DMS79 treated with DMSO at 0.1 percent for 48 hours (cell line): ENCODE results near the gene SPNS2.

ENCODE experiments used
- DNase-seq: peaks from one replicate; lab custom pipeline; 2025; lab: John Stamatoyannopoulos, UW

Gene SPNS2

DNA sequence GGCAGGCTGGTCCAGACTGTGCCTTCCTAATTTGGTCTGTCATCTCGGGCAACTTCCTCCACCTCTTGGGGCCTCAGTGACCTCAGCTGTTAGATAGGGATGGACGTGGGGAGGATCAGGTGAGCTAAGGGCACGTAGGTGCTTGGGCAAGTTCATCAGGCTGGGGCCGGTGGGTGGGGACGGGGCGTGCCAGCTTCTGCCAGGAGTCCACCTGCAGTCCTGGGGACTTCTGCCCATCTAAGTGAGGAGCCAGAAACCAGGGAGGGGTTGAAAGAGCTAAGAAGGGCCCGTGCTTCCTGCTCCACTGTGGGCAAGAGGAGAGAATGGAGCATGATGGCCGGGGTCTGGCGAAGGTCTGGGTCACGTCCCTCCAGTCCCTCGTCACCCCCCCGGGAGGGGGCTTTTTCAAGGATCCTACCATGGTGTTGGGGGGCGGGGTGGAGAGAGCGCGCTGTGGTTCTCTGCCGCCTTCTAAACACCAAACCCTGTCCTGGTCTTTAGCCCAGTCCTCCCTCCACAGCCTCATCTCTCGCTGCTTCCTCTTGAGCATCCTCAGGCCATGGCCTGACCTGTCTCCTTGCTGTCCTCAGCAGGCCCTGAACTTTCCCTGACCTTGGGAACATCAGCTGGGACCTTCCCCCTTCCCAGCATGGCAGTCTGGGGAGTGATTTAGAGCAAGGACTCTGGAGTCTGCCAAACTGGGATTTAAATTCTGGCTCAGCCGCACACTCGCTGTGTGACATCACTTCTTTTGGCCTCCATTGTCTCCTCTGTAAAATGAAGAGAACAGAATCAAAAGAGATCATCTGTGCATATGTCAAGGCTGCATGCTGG, 21.6 kb downstream of the SPNS2 start:
- DNase-seq, result no peak

DNA sequence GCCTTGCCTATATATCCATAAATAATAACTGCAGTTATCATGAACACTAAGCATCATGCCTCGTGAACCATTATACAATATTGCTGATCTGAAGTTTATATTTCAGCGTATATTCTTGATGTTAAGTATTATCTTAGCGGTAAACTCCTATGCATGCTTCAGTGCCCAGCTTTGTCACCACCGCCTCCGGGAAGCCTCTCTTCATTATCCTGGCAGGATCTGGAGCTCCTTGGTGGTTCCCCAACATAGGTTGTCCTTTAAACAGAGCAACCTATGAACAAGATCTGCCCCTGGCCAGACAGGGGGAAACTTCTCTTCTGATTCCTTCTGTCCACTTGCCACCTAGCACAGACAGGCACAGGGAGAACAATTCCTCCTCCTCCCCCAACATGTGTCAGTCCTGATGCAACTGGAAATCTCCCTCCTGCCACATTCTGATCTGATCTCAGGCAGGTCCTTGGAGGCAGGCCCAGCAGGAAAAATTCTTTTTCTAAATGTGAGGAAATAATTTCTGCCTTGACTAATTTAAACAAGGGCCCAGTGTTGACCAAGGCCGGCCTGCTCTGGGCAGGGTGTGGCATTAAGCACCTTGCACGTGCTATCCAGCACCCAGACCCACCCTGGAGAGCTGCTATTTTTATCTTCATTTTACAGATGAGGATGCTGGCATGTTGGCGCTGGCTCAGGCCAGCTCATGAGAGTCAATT, 22.4 kb downstream of the SPNS2 start:
- DNase-seq, result no peak

DNA sequence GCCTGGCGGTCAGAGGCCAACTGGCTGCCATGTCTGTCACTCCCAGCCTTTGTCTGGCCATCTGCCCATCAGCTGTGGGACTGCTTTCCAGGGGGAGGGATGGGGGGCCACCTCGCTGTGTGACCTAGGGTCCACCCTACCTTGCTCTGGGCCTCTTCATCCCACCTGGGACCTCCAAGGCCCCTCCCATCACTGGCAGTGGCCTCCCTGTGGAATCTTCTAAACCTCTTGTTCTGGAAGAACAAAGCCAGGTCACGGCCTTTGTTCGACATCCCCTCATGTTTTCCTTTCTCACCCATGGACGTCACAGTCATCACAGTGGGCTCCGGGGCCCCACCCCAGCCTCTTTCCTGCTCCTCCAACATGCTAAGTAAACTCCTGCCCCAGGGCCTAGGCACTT, 24.0 kb downstream of the SPNS2 start:
- DNase-seq, result no peak

DNA sequence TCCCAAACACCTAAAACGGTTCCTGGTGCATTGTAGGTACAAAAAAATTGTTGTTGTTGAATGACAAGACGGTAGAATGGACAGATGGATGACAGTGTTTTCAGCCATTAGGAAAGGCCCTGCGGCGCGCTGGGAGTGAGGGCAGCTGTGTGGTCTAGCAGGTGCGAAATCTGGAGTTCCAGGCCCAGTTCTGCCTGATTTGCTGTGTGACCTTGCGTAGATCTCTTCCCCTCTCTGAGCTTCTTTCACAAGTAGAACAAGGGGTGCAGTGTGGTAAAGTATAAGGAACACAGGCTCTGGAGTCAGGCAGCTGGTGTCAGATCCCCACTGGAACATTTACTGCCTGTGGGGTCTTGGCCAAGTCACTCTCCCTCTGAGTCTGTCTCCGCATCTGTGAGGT, 25.3 kb downstream of the SPNS2 start:
- no peak for DNase-seq

DNA sequence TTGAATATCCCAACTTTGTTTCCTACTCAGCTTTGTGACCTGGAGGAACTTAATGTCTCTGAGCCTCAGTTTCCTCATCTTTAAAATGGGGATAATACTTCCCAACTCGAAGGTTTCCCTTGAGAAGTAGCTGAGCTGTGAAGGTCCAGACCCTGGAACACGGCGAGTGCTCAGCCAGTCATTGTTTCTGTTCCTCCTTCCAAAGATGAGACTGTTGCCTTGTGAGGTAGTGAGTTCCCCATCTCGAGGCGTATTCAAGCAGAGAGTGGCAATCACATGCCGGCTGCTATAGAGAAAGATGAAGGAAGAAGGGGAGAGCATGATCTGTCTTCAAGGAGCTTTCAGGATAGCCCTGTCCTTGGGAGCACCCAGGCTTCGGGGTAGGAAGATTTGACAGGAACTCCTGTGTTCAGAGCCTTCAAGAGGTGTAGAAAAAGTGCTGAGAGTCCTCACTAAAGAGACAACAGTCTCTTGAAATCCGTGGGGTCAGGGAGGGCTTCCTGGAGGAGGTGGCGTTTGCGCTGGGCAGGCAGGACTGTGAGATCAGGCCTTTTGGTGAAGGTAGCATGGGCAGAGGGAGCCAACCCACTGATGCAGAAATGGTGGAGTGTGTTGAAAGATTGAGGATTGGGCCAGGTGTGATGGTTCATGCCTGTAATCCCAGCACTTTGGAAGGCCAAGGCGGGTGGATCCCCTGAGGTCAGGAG, 27.2 kb downstream of the SPNS2 start:
- no peak for DNase-seq

DNA sequence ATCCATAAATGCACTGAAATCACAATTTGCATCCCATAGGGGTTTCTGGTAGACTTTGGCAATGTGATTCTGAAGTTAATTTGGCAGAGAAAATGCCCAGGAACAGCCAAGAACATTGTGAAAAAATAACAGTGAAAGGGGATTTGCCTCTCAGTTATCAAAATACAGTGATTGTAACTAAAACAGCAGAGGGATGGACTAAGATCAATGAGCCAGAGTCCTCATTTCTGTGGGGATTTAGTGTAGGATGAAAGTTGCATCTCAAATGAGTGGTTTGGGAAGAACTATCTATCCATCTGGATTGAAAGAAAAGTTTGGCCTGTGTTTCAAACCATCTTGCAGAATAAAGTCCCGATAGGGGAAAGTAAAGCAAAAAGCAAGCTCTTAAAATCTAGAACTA, 28.5 kb downstream of the SPNS2 start:
- DNase-seq, result no peak

DNA sequence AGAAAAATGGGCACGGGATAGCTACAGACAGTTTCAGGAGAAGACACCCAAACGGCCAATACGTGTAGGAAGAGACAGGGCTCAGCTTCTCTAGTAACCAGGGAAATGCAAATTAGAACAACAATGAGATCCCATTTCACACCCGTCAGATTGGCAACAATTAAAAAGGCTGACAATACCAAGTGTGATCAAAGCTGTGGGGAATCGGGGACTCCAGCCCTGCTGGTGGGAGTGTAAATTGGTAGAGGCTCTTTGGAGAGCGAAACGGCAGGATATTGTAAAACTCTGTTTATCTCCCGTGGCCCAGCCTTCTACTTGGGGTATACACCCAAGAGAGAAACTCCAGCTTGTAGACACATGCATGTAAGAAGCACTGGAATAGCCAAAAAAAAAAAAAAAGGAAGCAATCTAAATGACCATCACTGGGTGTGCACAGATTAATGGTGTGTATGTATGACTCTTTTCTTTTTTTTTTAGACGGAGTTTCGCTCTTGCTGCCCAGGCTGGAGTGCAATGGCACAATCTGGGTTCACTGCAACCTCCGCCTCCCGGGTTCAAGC, 29.0 kb downstream of the SPNS2 start:
- DNase-seq, result no peak

DNA sequence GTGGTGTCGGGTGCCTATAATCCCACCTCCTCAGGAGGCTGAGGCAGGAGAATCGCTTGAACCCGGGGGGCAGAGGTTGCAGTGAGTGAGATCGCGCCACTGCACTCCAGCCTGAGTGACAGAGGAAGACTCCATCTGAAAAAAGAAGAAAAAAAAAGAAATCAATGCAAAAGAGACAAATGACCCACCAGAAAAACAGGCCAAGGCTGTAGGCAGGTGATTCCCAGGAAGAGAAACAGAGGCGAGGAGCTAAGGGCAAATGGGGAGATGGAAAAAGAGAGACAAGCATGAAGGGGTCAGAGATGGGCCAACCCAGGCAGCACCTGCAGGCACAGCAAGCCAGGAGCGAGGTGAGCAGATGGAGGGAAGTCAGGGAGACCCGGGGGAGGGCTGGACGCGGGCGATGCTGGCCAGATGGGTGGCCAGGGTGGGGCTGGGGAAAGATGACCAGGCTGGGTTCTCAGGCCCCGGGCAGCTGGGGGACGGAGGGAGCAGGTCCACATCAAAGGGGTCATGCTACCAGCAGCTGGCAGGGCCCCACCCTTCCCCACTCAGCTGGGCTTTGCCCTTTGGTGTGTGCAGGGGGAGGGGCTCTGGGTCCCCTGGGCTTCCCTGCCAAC, 31.0 kb downstream of the SPNS2 start:
- no peak for DNase-seq

DNA sequence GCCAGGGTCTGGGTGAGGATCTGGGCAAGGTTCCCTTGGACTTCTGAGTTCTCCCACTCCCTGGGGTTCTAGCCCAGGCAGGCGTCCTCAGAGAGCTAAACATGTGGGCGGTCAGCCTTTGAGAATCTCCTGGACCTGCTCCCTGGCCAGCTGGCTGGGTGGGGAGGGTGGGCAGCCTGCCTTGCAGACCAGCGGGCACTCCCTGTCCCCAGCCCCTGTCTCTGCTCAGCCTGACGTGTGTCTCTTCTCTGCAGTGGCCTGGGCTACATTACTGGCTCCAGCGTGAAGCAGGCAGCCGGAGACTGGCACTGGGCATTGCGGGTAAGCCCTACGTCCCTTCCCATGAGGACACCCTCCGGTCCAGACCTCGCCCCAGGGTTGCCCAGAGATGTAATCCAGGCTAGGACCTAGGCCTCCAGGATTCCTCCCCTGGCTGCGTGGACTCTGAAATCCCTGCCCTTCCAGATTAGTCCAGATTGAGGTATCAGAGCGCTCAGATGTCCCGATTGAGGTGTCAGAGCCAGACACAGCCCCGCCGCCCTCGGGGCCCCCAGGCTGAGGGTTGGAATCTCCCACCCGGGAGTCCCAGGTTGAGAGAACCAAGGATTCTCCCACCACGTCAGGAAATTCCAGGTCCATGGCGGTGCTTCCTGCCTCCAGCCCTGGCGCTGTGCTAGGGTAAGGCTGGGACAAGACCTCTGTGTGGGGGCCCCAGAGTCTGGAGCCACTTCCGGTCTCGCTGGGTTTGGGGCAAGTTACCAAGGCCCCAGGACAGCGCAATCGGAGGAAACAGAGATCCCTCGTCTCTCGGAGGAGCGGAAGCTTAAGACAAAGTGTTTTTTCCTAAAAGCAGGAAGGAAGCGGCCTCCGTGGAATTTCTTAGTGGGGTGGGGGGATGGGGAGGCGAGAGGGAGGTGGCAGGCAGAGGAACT, 32.4 kb downstream of the SPNS2 start:
- DNase-seq, result no peak

DNA sequence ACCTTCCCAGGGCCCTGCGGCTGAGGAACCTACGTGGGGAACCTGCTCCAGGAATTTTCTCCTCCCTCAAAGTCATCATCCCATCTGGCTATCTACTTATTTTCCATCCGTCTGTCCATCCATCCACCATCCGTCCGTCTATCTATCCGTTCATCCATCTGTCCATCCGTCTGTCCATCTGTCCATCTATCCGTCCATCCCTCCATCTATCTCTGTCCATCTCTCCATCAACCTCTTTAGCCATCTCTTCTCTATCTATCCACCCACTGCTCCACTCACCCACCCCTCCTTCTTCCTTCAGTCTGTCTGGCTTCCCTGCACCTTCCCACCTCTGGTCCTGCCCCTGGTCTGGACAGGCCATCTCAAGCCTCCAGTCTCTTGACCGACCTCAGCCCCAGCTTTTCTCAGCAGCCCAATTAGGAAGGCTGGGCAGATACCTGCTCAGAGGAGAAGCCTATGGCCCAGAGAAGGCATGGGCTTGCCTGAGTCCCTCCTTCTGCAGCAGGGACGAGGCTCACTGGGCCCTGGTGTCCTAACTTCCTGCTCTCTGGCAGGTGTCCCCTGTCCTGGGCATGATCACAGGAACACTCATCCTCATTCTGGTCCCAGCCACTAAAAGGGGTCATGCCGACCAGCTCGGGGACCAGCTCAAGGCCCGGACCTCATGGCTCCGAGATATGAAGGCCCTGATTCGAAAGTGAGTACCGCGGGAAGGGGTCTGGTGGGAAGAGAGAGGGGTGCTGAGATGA, 33.5 kb downstream of the SPNS2 start:
- DNase-seq, result no peak

DNA sequence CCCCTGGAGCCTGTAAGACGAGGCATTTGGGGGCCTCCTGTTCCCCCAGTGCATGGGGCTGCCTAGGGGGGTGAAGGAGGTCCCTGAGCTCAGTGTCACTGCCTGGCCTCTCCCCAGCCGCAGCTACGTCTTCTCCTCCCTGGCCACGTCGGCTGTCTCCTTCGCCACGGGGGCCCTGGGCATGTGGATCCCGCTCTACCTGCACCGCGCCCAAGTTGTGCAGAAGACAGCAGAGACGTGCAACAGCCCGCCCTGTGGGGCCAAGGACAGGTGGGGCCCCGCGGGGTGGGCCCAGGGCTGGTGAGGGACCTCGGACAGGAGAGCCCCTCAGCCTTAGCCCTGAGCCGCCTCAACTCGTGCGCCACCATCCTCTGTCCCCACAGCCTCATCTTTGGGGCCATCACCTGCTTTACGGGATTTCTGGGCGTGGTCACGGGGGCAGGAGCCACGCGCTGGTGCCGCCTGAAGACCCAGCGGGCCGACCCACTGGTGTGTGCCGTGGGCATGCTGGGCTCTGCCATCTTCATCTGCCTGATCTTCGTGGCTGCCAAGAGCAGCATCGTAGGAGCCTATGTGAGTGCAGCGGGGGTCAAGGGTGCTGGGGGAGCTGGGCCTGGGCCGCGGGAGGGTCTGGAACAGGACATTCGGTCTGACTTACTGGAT, 34.3 kb downstream of the SPNS2 start:
- no peak for DNase-seq

DNA sequence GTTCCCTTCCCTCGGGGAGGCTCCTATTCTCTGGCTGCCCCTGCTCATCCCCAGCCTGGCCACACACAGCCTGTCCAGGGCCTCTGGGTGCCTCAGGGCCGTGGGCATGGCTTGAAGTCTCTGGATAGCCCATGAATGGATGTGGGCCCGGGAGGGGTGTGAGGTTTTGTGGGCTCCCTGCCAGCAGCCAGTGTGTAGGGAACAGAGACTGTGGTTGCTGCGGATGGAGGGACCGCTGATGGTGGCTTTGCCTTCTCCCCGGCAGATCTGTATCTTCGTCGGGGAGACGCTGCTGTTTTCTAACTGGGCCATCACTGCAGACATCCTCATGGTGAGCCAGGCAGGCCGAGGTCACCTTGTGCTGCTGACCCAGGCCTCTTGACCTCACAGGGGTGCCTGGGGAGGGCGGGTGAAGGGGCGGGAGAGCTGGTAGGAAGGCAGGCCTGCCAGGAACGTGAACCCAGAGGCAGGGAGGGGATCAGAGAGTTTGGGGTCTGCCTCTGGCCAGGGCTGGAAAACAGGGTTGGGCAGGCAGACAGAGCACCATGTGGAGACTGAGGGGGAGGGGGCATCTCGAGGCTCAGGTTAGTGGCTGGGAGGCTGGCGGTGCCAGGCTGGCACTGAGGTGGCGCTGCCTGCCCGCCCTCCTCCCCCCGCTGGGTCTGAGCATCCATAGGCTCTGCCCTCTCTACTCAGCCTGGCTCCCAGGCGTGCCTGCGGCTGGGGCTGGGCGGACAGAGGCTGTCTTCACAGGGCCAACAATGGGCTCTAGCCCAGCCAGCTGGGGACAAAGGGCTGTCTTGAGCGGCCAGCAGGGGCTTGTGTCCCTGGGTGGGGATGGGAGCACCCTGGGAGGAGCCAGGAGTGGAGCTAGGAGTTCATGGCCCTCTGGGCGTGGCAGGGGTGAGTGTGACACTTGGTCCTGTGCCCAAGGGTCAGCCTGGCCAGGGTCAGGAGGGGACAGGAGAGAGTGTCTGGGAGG, 35.1 kb downstream of the SPNS2 start:
- no peak for DNase-seq

DNA sequence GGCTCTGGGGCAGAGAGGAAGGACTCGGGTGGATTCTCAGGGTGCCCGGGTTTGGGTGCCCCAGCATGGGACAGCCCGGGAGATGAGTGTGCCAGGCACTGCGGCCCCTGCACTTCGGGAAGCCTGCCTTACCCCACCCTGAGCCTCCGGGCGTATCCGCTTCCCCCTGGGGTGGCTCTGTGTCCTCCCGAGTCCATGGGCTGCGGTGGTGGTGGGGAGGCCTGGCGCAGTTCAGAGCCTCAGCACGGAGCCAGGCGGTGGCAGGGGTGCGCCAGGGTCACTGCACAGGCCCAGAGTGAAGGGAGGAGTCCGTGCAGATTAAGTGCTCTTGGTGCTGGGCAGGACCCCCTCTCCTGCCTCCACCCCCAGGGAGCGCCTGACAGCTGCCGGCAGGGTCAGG, 35.8 kb downstream of the SPNS2 start:
- DNase-seq, result no peak

DNA sequence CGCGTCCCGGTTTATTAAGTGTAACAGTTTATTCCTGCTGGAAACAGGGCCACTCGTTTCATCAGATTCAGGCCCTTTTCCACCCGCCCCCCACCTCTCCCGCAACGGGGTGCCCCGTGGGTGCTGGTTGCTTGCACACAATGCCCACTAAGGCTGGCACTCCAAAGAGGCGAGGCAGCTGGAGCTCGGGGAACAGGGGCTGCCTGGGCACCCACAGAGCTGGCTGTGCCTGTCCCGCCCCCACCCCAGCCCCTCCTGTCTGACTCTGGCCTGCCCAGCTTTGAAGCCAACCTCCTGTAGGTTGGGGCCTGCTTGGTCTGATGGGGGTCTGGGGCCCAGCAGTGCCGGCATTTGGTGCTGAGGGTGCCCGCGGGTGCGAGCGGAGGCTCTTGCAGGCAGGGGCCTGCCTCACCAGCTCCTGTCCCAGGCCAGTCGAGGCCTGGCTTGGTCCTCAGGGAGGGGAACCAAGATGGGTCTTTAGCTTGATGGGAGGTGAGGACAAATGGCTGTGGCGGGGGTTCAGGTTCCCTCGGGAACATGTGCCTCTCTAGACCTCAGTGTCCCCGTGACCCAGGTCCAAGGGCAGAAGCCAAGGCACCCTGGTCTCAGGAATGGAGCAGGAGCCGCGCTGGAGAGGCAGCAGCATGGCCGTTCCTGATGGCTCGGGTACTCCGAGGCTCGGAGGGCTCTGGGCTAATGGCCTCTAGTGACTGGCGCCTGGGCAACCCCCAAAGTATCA, 36.4 kb downstream of the SPNS2 start:
- DNase-seq, result no peak

DNA sequence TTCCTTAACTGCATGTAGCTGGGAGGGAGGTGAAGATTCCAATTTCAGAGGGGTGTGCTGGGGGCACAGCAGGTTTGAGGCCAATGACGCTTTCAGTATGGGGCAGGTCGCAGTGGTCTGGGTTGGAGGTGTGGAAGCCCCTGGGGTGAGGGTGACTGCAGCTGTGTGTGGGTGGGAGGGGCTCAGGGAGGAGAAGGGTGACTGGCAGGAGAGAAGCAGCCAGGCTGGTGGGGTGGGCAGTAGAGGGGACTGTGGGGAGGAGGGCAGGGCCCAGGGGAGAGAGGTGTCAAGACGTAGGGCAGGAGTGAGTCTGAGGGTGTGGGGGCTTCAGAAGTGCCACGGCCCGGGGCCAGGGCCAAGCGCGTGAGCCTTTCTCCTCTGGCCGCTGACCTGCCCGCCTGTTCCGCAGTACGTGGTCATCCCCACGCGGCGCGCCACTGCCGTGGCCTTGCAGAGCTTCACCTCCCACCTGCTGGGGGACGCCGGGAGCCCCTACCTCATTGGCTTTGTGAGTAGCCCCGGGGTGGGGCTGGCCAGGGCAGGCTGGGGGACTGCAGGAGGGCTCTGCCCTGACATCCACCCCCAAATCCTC, 37.1 kb downstream of the SPNS2 start:
- DNase-seq, result no peak

DNA sequence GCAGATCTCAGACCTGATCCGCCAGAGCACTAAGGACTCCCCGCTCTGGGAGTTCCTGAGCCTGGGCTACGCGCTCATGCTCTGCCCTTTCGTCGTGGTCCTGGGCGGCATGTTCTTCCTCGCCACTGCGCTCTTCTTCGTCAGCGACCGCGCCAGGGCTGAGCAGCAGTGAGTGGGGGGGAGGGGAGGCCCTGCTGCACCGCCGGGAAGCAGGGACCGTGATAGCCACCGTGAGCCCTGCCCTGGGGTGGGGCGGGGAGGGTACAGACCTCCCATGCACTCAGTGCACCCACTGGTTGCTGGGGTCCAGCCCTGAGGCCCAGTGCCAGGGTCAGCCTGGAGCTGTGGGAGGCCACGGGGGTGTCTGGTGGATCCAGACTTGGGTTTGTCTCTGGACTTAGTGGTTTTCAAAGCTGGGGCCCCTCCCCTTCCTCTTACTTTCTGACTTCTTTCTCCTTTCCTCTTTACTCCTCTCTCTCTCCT, 37.6 kb downstream of the SPNS2 start:
- DNase-seq, result no peak

DNA sequence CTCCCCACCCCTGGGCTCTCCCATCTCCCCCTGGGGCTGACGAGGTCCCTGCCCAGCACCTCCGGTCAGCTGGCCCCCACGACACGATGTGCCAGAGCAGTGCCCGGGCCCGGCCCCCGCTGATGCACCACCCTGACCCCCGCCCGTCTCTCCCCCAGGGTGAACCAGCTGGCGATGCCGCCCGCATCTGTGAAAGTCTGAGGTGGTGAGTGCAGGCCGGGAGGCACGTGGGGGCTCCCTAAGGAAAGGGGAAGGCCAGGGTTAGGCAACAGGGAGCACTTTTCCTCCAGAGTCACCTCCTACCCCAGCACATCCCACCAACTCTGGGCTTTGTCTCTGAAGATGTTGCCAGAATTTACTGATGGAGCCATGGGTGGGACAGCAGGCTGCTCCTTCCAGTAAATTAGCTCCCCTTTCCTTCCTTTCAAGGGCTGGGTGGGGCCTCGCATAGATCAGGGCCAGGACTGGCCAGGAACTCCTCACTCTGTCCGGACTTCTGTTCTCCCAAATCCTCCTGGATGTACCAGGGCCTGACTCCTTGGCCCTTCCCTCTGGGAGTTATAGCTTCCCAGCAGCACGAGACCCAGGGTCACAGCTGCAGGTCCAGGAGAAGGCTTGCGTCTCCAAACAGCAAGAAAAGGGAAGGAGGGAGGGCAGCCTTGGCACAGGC, 38.2 kb downstream of the SPNS2 start:
- DNase-seq, result no peak
